ENCODE data around the gene ICAM4. TPM values are rescaled to one million over a fixed set of nuclear protein-coding genes. Genes with fewer than 3 reads are reported as not detected.

Gene ICAM4
- total and polyA plus RNA-seq, 9 of the 15 experiments (the other 6 are each of a cell fraction or from before 2014, with no cell fraction given), result 14.1 to 86.1 (median 29.6) TPM

DNA sequence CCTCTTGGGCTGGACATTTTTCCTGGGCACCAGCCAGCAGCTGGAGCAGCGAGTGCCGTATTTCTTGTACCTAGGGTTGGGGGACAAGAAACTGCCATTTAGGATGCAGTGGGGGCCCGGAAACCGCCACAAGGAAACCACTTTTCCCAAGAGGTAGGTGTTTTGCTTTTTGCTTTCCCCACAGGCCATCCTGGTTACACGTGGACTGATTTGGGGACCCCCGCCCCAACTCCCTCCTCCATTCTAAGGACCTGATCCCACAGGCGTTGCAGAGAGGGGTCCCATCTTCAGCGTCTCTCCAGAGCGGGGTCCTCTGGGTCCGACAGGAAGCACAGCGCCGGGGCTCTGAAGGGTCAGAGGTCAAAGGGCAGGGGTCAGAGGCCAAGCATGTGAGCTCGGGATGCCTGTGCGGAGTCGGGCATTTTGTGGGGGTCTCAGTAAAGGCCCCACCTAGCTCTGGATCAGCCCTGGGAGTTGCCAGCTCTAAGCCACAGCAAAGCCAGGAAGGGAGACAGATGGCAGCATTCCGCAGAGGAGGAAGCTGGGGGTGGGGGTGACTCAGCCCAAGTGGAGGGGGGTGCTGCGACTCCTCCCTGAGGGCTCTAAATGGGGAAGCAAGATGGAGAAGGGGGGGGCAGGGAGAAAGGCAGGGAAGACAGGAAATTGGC is 18.5 kb downstream of the ICAM4 start (continued):
- TF ChIP-seq, protein P1, sequence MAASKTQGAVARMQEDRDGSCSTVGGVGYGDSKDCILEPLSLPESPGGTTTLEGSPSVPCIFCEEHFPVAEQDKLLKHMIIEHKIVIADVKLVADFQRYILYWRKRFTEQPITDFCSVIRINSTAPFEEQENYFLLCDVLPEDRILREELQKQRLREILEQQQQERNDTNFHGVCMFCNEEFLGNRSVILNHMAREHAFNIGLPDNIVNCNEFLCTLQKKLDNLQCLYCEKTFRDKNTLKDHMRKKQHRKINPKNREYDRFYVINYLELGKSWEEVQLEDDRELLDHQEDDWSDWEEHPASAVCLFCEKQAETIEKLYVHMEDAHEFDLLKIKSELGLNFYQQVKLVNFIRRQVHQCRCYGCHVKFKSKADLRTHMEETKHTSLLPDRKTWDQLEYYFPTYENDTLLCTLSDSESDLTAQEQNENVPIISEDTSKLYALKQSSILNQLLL (CRISPR knock-in tag; IDR thresholded peaks at IDR 0.05; ENCODE audit: borderline replicate concordance), result no peak
- TF ChIP-seq NFRKB (IDR thresholded peaks at IDR 0.05; ENCODE audit: low read depth) (no peak), ZNF778 (CRISPR knock-in tag; IDR thresholded peaks at IDR 0.05) (no peak), ZNF780A (CRISPR knock-in tag; IDR thresholded peaks at IDR 0.05) (no peak), ZNF217 (CRISPR knock-in tag; IDR thresholded peaks at IDR 0.05) (no peak), ZNF76 (CRISPR knock-in tag; IDR thresholded peaks at IDR 0.05; ENCODE audit: borderline replicate concordance) (no peak), CXXC5 (CRISPR knock-in tag; IDR thresholded peaks at IDR 0.05) (no peak), GABPB1 (CRISPR knock-in tag; IDR thresholded peaks at IDR 0.05) (peak; percentile 41; the same call in 1 of the 2 replicates), ZBED1 (IDR thresholded peaks at IDR 0.05) (no peak), POLR2H (tag; IDR thresholded peaks at IDR 0.05; ENCODE audit: low read depth) (no peak), WHSC1 (IDR thresholded peaks at IDR 0.05; ENCODE audit: low read length) (no peak), NCOA1 (IDR thresholded peaks at IDR 0.05; ENCODE audit: low read depth) (no peak), ZNF431 (CRISPR knock-in tag; IDR thresholded peaks at IDR 0.05) (no peak), XRCC4 (IDR thresholded peaks at IDR 0.05; ENCODE audit: extremely low read depth, insufficient read depth, insufficient read length) (no peak), SPI1 (IDR thresholded peaks at IDR 0.05; ENCODE audit: borderline replicate concordance, low read depth, low read length) (no peak)
- TF ChIP-seq, protein P2, sequence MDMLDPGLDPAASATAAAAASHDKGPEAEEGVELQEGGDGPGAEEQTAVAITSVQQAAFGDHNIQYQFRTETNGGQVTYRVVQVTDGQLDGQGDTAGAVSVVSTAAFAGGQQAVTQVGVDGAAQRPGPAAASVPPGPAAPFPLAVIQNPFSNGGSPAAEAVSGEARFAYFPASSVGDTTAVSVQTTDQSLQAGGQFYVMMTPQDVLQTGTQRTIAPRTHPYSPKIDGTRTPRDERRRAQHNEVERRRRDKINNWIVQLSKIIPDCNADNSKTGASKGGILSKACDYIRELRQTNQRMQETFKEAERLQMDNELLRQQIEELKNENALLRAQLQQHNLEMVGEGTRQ (CRISPR knock-in tag; IDR thresholded peaks at IDR 0.05), result no peak
- TF ChIP-seq, protein P3, sequence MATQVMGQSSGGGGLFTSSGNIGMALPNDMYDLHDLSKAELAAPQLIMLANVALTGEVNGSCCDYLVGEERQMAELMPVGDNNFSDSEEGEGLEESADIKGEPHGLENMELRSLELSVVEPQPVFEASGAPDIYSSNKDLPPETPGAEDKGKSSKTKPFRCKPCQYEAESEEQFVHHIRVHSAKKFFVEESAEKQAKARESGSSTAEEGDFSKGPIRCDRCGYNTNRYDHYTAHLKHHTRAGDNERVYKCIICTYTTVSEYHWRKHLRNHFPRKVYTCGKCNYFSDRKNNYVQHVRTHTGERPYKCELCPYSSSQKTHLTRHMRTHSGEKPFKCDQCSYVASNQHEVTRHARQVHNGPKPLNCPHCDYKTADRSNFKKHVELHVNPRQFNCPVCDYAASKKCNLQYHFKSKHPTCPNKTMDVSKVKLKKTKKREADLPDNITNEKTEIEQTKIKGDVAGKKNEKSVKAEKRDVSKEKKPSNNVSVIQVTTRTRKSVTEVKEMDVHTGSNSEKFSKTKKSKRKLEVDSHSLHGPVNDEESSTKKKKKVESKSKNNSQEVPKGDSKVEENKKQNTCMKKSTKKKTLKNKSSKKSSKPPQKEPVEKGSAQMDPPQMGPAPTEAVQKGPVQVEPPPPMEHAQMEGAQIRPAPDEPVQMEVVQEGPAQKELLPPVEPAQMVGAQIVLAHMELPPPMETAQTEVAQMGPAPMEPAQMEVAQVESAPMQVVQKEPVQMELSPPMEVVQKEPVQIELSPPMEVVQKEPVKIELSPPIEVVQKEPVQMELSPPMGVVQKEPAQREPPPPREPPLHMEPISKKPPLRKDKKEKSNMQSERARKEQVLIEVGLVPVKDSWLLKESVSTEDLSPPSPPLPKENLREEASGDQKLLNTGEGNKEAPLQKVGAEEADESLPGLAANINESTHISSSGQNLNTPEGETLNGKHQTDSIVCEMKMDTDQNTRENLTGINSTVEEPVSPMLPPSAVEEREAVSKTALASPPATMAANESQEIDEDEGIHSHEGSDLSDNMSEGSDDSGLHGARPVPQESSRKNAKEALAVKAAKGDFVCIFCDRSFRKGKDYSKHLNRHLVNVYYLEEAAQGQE (IDR thresholded peaks at IDR 0.05; ENCODE audit: borderline replicate concordance), result no peak
- TF ChIP-seq, protein P3 (CRISPR knock-in tag; IDR thresholded peaks at IDR 0.05; ENCODE audit: low read depth), result no peak
- TF ChIP-seq, protein P4, sequence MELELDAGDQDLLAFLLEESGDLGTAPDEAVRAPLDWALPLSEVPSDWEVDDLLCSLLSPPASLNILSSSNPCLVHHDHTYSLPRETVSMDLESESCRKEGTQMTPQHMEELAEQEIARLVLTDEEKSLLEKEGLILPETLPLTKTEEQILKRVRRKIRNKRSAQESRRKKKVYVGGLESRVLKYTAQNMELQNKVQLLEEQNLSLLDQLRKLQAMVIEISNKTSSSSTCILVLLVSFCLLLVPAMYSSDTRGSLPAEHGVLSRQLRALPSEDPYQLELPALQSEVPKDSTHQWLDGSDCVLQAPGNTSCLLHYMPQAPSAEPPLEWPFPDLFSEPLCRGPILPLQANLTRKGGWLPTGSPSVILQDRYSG (tag; conservative IDR thresholded peaks at IDR 0.05; ENCODE audit: low read depth), result no peak
